ENCODE measurements around the gene HMGN1. TPM values are rescaled to one million over a fixed set of nuclear protein-coding genes. Genes with fewer than 3 reads are reported as not detected.

Gene HMGN1
- total RNA-seq, 4 donors from 2014 or later = 41.6 to 85.0 (median 57.6) TPM

DNA sequence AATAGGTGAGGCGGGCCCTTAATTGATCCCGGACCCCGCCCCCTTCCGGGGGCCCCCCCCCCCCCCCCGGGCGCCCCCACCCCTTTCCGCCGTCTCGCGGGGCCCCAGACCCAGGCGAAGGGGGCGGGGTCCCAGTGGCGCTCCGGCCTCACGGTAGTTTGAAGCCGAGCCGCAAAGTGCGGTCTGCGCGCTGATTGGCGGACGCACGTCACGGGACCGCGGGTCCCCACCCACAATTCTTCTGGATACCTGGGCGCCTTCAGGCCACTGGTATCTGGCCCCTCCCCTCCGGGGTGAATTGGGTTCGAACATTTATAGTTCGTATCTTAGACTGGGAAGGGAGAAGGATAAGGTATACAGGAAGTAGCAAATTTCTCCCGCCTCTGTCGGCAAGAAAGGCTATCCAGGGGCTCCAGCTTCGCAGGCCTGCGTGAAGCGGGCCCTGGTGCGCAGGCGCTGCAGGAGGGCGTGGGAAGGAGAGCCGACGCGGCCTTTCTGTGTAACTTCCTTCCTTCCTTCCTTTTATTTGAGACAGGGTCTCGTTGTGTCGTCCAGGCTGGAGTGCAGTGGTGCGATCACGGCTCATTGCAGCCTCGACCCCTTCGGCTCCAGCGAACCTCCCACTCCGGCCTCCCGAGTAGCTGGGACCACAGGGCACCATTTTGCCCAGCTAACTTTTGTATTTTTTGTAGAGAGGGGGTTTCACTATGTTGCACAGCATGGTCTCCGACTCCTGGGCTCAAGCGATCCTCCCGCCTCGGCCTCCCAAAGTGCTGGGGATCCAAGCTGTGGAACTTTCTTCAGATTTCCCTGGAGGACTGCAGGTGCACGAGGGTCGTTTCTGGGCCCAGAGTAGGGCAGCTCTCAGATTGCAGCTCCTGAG is 564 bp upstream of the HMGN1 start:
- no peak for TF ChIP-seq CTCF (IDR thresholded peaks at IDR 0.05; ENCODE audit: low read depth)

GRCh38 chr21:39348040-39348354 is 891 bp downstream of the HMGN1 start:
- no peak for TF ChIP-seq CTCF (IDR thresholded peaks at IDR 0.05; ENCODE audit: low read depth)

GRCh38 chr21:39347537-39347936 is 1.4 kb downstream of the HMGN1 start:
- TF ChIP-seq CTCF (IDR thresholded peaks at IDR 0.05; ENCODE audit: low read depth) = no peak

GRCh38 chr21:39346671-39347331 is 2.1 kb downstream of the HMGN1 start:
- no peak for TF ChIP-seq CTCF (IDR thresholded peaks at IDR 0.05; ENCODE audit: low read depth)

DNA sequence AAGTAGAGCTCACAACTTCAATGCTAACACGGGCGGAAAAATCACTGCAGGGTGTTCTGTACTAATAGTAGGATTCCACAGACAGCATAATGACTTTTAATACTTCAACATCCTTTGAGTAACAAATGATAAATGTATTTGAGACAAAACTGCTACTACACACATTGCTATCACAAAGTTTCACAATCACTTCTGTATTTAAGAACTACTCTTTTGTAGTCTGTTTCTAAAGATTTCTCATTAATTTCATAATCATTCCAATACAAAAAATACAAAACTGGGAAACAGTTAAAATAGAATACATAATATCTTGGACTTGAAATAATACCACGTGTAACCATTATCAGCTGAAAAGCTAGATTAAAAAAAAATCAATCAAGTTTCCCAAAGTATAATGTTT is 2.7 kb downstream of the HMGN1 start:
- no peak for TF ChIP-seq CTCF (IDR thresholded peaks at IDR 0.05; ENCODE audit: low read depth)

DNA sequence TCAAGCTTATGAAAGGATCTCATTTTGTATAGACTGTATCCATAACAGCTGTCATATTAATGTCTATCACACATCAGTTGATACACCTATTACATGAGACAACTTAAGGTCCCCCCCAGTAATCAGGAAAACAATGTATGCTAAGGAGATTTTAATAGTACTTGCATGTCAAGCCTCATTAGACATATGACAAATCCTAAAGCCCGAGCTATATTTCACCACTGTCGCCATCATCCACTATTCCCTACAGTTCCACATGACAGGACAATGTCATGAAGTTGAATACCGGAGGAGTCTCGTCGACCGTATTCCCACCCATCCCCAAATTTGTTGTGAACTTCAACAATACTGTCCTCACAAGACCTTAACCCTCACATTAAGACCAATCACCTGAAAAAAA is 3.4 kb downstream of the HMGN1 start:
- no peak for TF ChIP-seq CTCF (IDR thresholded peaks at IDR 0.05; ENCODE audit: low read depth)

DNA sequence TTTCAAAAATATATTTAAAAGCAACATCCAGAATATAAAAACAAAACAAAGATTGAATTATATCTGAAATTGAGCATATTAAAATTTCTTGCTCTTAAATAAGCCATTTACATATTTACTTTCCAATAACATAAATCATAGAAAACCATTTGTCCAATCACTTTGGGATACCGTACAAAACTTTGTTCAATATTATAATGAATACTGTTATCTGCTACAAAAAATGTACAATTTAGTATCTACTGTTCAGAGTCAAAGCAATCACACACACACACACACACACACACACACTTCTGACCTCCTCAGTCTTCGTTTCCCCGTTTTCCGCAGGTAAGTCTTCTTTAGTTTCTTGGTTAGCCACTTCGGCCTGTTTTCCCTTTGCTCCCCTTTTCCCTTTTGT is 4.0 kb downstream of the HMGN1 start:
- no peak for TF ChIP-seq CTCF (IDR thresholded peaks at IDR 0.05; ENCODE audit: low read depth)

Measured in subcutaneous adipose tissue (tissue), 4 donors.